Esophagus muscularis mucosa (tissue), 4 donors: ENCODE data around the gene RAD51B. TPM values are rescaled to one million over a fixed set of nuclear protein-coding genes. Genes with fewer than 3 reads are reported as not detected.

Experiments used
- DNase-seq: peaks from one replicate; pipeline ENCODE4 v3.0.0-alpha.2; 2017; ENCODE audit errors: extremely low spot score
- H3K27ac ChIP-seq, 4 donors: fragments of 200-600 bp; sonication (generic); replicated peaks in 1 of 4; 1 replicate in 3 of 4; 2 replicates in 1 of 4; pipeline ENCODE4 v1.5.1; 2016 to 2019; ENCODE audit warnings: mild to moderate bottlenecking in 1 of 4
- H3K27me3 ChIP-seq, 4 donors: fragments of 200-600 bp; sonication (generic); one replicate each; pipeline versions ENCODE4 v1.5.1 to v1.6.0; 2016 to 2019
- H3K36me3 ChIP-seq, 4 donors: fragments of 200-600 bp; sonication (generic); one replicate each; pipeline ENCODE4 v1.5.1; 2016 to 2019
- H3K4me1 ChIP-seq, 4 donors: fragments of 200-600 bp; sonication (generic); one replicate each; pipeline ENCODE4 v1.5.1; 2016 to 2019
- H3K4me3 ChIP-seq, 4 donors: fragments of 200-600 bp; sonication (generic); 1 replicate in 2 of 4; 2 replicates in 2 of 4; pipeline ENCODE4 v1.5.1; 2016 to 2019; ENCODE audit warnings: mild to moderate bottlenecking in 4 of 4, moderate library complexity in 1 of 4
- H3K9me3 ChIP-seq, 4 donors: fragments of 200-600 bp; sonication (generic); 1 replicate in 3 of 4; 2 replicates in 1 of 4; pipeline ENCODE4 v1.5.1; 2016 to 2019
- EP300 ChIP-seq: sonication (generic); formaldehyde crosslinking; IDR thresholded peaks from one replicate; pipeline ENCODE4 v1.6.1; 2017; ENCODE audit warnings: antibody characterized with exemption
- POLR2A ChIP-seq: fragments of 450-650 bp; IDR thresholded peaks from one replicate; pipeline ENCODE4 v1.6.1; 2017; ENCODE audit warnings: antibody characterized with exemption, moderate library complexity, mild to moderate bottlenecking, low read depth
- POLR2AphosphoS5 ChIP-seq, 2 donors: sonication (generic); formaldehyde crosslinking; IDR thresholded peaks; one replicate each; pipeline ENCODE4 v1.6.1; 2017; ENCODE audit warnings: antibody characterized with exemption in 2 of 2
- WGBS: methylation state at CpG from one replicate; pipeline ENCODE4 v1.1.5; 2018; 5-methylcytosine and 5-hydroxymethylcytosine counted together
- intact Hi-C: fragments of 100-400 bp; cut with DNase I; formaldehyde crosslinking; loops from one replicate; pipeline ENCODE4 v1.15.1; 2023
- total RNA-seq, 4 donors: library from RNA; depleted of rRNA; stranded (reverse); fragments of >200 nt; gene quantifications; one replicate each; pipeline versions ENCODE4 v1.1.0 to v1.2.1, GENCODE V29; 2016
- TF ChIP-seq, protein P1 (sequence below), 3 experiments: fragments of 200-600 bp in 2 of 3; fragments of 450-650 bp in 1 of 3; sonication (generic) in 2 of 3; IDR thresholded peaks; one replicate each; pipeline ENCODE4 v1.5.1; 2017 to 2019; ENCODE audit warnings: antibody characterized with exemption in 3 of 3, mild to moderate bottlenecking in 2 of 3, moderate library complexity in 1 of 3

The RAD51B gene
- total RNA-seq, 4 donors from 2014 or later = 2.8 to 11.1 (median 5.1) TPM

DNA sequence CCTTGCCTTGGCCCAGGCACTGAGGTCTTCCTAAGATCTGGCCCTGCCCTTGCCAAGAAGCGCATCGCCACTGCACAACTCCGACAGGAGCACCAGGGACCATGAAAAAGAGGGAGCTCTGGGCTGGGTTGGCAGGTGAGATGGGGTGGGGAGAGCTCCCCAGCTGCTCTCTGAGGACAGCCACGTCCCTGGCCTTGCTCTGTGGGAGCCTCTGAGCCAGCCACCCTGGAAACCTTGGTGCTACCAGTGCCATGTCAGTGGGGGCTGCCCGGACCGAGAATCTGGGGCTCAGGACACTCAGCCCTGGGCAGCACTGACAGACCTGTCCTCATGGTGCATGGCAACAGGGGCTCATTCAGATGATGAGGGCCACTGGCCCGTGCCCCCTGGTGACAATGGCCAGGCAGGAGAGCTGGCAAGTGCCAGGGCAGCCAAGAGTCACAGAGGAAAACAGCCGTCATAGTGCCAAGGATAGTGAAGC is 838.5 kb downstream of the RAD51B start:
- H3K9me3 ChIP-seq = no peaks in the 10 kb centered on the region
- 79% methylated on average over 5 of the region's 8 CpGs for WGBS
- intact Hi-C loops = loop anchor here (10.0 kb wide), 1 partner anchor 103 kb away; no protein-coding TSS in a partner anchor
- H3K27ac ChIP-seq = peak overlapping the region; percentile 80 to 89 (median 84)
- no peaks in the 10 kb centered on the region for H3K27me3 ChIP-seq
- H3K36me3 ChIP-seq = no peaks in the 10 kb centered on the region
- H3K4me1 ChIP-seq = peaks cover 28 to 98% (median 81%) of the 10 kb centered on the region in 4 donors
- TF ChIP-seq POLR2A (no peak), EP300 (no peak), POLR2AphosphoS5 (IDR thresholded peaks at IDR 0.05) (no peak)
- TF ChIP-seq, protein P1, sequence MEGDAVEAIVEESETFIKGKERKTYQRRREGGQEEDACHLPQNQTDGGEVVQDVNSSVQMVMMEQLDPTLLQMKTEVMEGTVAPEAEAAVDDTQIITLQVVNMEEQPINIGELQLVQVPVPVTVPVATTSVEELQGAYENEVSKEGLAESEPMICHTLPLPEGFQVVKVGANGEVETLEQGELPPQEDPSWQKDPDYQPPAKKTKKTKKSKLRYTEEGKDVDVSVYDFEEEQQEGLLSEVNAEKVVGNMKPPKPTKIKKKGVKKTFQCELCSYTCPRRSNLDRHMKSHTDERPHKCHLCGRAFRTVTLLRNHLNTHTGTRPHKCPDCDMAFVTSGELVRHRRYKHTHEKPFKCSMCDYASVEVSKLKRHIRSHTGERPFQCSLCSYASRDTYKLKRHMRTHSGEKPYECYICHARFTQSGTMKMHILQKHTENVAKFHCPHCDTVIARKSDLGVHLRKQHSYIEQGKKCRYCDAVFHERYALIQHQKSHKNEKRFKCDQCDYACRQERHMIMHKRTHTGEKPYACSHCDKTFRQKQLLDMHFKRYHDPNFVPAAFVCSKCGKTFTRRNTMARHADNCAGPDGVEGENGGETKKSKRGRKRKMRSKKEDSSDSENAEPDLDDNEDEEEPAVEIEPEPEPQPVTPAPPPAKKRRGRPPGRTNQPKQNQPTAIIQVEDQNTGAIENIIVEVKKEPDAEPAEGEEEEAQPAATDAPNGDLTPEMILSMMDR (IDR thresholded peaks at IDR 0.05) = no peak
- no peak for DNase-seq
- no peak overlapping the region for H3K4me3 ChIP-seq

- Histone ChIP-seq H3K27ac (peak overlapping the region; percentile 80 to 89 (median 84)), H3K4me3 (no peak overlapping the region), H3K4me1 (peaks cover 28 to 98% (median 87%) of the 10 kb centered on the region in 4 donors), H3K27me3 (no peaks in the 10 kb centered on the region), H3K9me3 (no peaks in the 10 kb centered on the region), H3K36me3 (no peaks in the 10 kb centered on the region)
- no peak for DNase-seq
- intact Hi-C loops = loop anchor here (10.0 kb wide), 1 partner anchor 104 kb away; no protein-coding TSS in a partner anchor
- 37% methylated on average over 16 of the region's 20 CpGs for WGBS
- TF ChIP-seq EP300 (no peak), POLR2AphosphoS5 (IDR thresholded peaks at IDR 0.05) (peak; percentile 24 to 38), POLR2A (no peak)
These were observed 839.7 kb downstream of the RAD51B start for GRCh38 chr14:68658943-68659931.

DNA sequence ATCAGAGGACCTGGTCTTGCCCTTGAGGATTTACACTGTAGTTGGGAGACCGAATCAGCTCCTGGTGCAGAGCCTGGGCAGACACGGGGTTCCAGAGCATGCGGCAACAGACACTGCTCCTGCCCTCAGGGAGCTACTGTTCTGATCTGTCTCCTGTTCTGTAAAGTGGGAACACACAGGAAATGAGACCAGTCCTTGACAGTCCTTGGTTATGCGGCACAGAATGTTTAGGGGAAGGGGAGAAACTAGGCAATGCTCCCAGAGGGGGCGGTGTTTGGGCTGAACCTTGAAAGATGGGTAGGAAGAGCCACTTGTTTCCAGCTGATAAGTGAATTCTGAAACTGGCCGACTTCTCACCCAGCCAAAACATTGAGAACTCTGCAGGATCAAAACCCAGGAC is 840.9 kb downstream of the RAD51B start:
- H3K4me1 ChIP-seq = peaks cover 28 to 98% (median 87%) of the 10 kb centered on the region in 4 donors
- H3K4me3 ChIP-seq = no peak overlapping the region
- intact Hi-C loops = no loop called here
- H3K36me3 ChIP-seq = no peaks in the 10 kb centered on the region
- TF ChIP-seq EP300 (no peak), POLR2A (no peak), POLR2AphosphoS5 (IDR thresholded peaks at IDR 0.05) (no peak)
- TF ChIP-seq, protein P1 (IDR thresholded peaks at IDR 0.05) = no peak
- no peak for DNase-seq
- no peaks in the 10 kb centered on the region for H3K27me3 ChIP-seq
- H3K9me3 ChIP-seq = no peaks in the 10 kb centered on the region
- 100% methylated on average over 6 of the region's 6 CpGs for WGBS
- peak overlapping the region; percentile 80 to 89 (median 84) for H3K27ac ChIP-seq

- Histone ChIP-seq H3K4me1 (peaks cover 33 to 98% (median 87%) of the 10 kb centered on the region in 4 donors), H3K27ac (peak overlapping the region; percentile 80 to 89 (median 84)), H3K4me3 (no peak overlapping the region), H3K9me3 (no peaks in the 10 kb centered on the region), H3K36me3 (no peaks in the 10 kb centered on the region), H3K27me3 (no peaks in the 10 kb centered on the region)
- 87% methylated on average over 14 of the region's 14 CpGs for WGBS
- intact Hi-C loops = no loop called here
- TF ChIP-seq POLR2A = no peak
- TF ChIP-seq EP300 = no peak
- TF ChIP-seq, protein P1 (IDR thresholded peaks at IDR 0.05) = no peak
- no peak for TF ChIP-seq POLR2AphosphoS5 (IDR thresholded peaks at IDR 0.05)
- no peak for DNase-seq
These were observed 841.9 kb downstream of the RAD51B start for GRCh38 chr14:68661226-68662225.
